ENCODE data around the gene TMEM72. TPM values are rescaled to one million over a fixed set of nuclear protein-coding genes. Genes with fewer than 3 reads are reported as not detected.
A peak's percentile ranks its signal among the peaks of the same experiment; 100 is the strongest.

Gene TMEM72
- total and polyA plus RNA-seq, 2 of the 13 experiments (the other 11 are each of a cell fraction or from before 2014, with no cell fraction given): 0.04 TPM; not detected in 1

DNA sequence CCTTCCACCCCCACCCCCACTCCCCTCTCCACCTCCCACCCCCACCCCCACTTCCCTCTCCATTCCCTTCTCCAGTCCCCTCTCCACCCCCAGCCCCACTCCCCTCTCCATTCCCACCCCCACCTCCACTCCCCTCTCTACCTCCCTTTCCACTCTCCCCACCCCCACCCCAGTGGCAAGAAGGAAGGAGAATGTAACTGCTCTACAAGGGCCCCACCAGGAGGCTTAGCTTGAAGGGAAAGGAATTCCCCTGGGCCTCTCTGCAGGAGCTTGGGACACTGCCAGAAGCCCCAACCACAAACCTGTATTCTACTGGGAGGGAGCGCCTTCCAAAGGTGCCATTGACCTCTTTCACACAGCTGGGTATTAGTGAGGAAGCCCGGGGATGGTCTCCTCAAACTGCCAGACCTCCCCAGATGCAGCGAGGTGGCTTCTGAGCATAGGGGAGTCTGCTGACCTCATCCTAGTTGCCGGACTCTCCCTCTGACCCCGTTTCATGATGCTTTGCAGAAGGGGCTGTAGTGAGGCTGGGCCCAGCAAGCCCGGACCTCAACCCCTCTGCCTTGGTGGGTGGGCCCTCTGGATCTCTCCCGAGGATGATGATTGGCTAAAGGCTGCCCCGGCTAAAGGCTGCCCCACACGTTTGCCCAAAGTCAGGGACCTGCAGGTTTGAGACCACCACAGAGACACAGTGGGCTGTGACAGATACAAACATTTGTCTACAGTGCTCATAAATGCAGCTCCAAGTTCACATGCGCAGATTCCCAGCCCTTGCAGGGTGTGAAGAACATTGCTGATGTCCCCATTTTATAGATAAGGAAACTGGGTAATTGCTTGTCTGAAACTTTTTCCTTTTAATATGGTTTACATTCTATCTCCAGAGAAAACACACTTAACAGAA is 64.5 kb downstream of the TMEM72 start (continued):
- TF ChIP-seq ZNF878 (CRISPR knock-in tag; IDR thresholded peaks at IDR 0.05) (peak; percentile 75; the same call in 1 of the 2 replicates), ZNF234 (CRISPR knock-in tag; conservative IDR thresholded peaks at IDR 0.05) (no peak), BHLHE40 (IDR thresholded peaks at IDR 0.05; ENCODE audit: low read length) (no peak), KDM5A (IDR thresholded peaks at IDR 0.05; ENCODE audit: borderline replicate concordance, low read length) (no peak), ZNF10 (CRISPR knock-in tag; IDR thresholded peaks at IDR 0.05; ENCODE audit: borderline replicate concordance, low read depth) (no peak), HNF4A (CRISPR knock-in tag; IDR thresholded peaks at IDR 0.05) (no peak), ONECUT2 (CRISPR knock-in tag; IDR thresholded peaks at IDR 0.05) (no peak), REL (CRISPR knock-in tag; conservative IDR thresholded peaks at IDR 0.05) (no peak), CBX5 (CRISPR knock-in tag; IDR thresholded peaks at IDR 0.05; ENCODE audit: borderline replicate concordance) (0 out of 2 replicates have a peak, but pooled peaks have one; percentile 69), POLR2G (IDR thresholded peaks at IDR 0.05; ENCODE audit: low read depth, low read length) (peak; percentile 70), CBX2 (IDR thresholded peaks at IDR 0.05; ENCODE audit: low read depth, low read length) (no peak), CBX2 (CRISPR knock-in tag; IDR thresholded peaks at IDR 0.05; ENCODE audit: low read depth) (no peak), ZNF772 (CRISPR knock-in tag; IDR thresholded peaks at IDR 0.05) (peak; percentile 56; the same call in 1 of the 2 replicates), PHF5A (CRISPR knock-in tag; IDR thresholded peaks at IDR 0.05; ENCODE audit: low read depth, unreplicated experiment) (peak; percentile 48), DPF2 (CRISPR knock-in tag; IDR thresholded peaks at IDR 0.05; ENCODE audit: borderline replicate concordance, low read depth) (no peak; the same call in 1 of the 2 replicates), ZNF350 (CRISPR knock-in tag; IDR thresholded peaks at IDR 0.05; ENCODE audit: borderline replicate concordance, low read depth) (peak; percentile 43; the same call in 1 of the 2 replicates), TARDBP (CRISPR knock-in tag; IDR thresholded peaks at IDR 0.05) (peak; percentile 16; the same call in 1 of the 2 replicates)
- TF ChIP-seq, protein P1, sequence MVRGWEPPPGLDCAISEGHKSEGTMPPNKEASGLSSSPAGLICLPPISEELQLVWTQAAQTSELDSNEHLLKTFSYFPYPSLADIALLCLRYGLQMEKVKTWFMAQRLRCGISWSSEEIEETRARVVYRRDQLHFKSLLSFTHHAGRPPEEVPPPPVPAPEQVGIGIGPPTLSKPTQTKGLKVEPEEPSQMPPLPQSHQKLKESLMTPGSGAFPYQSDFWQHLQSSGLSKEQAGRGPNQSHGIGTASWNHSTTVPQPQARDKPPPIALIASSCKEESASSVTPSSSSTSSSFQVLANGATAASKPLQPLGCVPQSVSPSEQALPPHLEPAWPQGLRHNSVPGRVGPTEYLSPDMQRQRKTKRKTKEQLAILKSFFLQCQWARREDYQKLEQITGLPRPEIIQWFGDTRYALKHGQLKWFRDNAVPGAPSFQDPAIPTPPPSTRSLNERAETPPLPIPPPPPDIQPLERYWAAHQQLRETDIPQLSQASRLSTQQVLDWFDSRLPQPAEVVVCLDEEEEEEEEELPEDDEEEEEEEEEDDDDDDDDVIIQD (CRISPR knock-in tag; IDR thresholded peaks at IDR 0.05; ENCODE audit: low read depth): no peak
- TF ChIP-seq, protein P2, sequence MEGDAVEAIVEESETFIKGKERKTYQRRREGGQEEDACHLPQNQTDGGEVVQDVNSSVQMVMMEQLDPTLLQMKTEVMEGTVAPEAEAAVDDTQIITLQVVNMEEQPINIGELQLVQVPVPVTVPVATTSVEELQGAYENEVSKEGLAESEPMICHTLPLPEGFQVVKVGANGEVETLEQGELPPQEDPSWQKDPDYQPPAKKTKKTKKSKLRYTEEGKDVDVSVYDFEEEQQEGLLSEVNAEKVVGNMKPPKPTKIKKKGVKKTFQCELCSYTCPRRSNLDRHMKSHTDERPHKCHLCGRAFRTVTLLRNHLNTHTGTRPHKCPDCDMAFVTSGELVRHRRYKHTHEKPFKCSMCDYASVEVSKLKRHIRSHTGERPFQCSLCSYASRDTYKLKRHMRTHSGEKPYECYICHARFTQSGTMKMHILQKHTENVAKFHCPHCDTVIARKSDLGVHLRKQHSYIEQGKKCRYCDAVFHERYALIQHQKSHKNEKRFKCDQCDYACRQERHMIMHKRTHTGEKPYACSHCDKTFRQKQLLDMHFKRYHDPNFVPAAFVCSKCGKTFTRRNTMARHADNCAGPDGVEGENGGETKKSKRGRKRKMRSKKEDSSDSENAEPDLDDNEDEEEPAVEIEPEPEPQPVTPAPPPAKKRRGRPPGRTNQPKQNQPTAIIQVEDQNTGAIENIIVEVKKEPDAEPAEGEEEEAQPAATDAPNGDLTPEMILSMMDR (CRISPR knock-in tag; IDR thresholded peaks at IDR 0.05): peak; percentile 1; the same call in 1 of the 2 replicates
- TF ChIP-seq, protein P3, sequence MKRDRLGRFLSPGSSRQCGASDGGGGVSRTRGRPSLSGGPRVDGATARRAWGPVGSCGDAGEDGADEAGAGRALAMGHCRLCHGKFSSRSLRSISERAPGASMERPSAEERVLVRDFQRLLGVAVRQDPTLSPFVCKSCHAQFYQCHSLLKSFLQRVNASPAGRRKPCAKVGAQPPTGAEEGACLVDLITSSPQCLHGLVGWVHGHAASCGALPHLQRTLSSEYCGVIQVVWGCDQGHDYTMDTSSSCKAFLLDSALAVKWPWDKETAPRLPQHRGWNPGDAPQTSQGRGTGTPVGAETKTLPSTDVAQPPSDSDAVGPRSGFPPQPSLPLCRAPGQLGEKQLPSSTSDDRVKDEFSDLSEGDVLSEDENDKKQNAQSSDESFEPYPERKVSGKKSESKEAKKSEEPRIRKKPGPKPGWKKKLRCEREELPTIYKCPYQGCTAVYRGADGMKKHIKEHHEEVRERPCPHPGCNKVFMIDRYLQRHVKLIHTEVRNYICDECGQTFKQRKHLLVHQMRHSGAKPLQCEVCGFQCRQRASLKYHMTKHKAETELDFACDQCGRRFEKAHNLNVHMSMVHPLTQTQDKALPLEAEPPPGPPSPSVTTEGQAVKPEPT (CRISPR knock-in tag; IDR thresholded peaks at IDR 0.05; ENCODE audit: low read depth): no peak; the same call in 1 of the 2 replicates
- TF ChIP-seq, protein P4, sequence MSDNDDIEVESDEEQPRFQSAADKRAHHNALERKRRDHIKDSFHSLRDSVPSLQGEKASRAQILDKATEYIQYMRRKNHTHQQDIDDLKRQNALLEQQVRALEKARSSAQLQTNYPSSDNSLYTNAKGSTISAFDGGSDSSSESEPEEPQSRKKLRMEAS (IDR thresholded peaks at IDR 0.05): no peak; the same call in 1 of the 2 replicates
- TF ChIP-seq, protein P5, sequence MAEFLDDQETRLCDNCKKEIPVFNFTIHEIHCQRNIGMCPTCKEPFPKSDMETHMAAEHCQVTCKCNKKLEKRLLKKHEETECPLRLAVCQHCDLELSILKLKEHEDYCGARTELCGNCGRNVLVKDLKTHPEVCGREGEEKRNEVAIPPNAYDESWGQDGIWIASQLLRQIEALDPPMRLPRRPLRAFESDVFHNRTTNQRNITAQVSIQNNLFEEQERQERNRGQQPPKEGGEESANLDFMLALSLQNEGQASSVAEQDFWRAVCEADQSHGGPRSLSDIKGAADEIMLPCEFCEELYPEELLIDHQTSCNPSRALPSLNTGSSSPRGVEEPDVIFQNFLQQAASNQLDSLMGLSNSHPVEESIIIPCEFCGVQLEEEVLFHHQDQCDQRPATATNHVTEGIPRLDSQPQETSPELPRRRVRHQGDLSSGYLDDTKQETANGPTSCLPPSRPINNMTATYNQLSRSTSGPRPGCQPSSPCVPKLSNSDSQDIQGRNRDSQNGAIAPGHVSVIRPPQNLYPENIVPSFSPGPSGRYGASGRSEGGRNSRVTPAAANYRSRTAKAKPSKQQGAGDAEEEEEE (CRISPR knock-in tag; IDR thresholded peaks at IDR 0.05; ENCODE audit: borderline replicate concordance): peak; percentile 18; the same call in 1 of the 2 replicates
